Measurements from ENCODE around the gene MTHFSD.

MTHFSD gene

DNA sequence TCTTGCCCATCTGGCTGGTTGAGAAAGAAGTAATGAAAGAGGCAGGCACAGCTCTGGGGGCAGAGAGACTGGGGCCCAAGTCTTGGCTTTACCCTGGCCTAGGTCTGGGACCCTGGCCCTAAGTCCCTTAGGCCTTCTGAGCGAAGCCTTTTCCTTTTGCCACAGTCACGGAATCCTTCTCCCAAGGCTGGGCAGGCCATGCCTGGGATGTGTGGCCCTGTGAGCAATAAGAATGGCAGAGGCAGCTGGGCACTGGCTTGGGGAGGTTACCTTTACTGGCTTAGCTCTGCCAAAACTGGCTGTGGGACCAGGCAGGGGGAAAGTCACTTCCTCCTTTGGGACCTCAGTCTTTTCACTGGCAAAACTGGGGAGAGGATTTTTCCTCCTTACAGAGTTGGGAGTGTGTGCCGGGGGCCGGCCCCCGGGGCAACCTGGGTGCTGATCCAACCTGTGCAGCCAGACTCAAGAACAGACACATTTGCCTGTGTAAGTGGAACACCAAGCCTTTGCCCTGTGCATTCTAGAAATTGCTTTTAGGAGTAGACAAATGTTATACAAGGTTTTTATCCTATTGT is 31.8 kb downstream of the MTHFSD start:
- TF ChIP-seq, protein P1, sequence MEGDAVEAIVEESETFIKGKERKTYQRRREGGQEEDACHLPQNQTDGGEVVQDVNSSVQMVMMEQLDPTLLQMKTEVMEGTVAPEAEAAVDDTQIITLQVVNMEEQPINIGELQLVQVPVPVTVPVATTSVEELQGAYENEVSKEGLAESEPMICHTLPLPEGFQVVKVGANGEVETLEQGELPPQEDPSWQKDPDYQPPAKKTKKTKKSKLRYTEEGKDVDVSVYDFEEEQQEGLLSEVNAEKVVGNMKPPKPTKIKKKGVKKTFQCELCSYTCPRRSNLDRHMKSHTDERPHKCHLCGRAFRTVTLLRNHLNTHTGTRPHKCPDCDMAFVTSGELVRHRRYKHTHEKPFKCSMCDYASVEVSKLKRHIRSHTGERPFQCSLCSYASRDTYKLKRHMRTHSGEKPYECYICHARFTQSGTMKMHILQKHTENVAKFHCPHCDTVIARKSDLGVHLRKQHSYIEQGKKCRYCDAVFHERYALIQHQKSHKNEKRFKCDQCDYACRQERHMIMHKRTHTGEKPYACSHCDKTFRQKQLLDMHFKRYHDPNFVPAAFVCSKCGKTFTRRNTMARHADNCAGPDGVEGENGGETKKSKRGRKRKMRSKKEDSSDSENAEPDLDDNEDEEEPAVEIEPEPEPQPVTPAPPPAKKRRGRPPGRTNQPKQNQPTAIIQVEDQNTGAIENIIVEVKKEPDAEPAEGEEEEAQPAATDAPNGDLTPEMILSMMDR (IDR thresholded peaks at IDR 0.05; ENCODE audit: low read depth, low read length) = no peak
- peaks cover 2% of the 10 kb centered on the region for H3K27me3 ChIP-seq (ENCODE audit: insufficient read depth, low read depth, severe bottlenecking)
- no peak for DNase-seq
- no peak overlapping the region for H3K4me3 ChIP-seq (ENCODE audit: low read depth, low read length)
- no peaks in the 10 kb centered on the region for H3K36me3 ChIP-seq
- no peaks in the 10 kb centered on the region for H3K9me3 ChIP-seq (ENCODE audit: severe bottlenecking)
- no peak overlapping the region for H3K27ac ChIP-seq

GRCh38 chr16:86522634-86523033 is 32.4 kb downstream of the MTHFSD start:
- Histone ChIP-seq H3K27me3 (ENCODE audit: insufficient read depth, low read depth, severe bottlenecking) (peaks cover 7% of the 10 kb centered on the region), H3K36me3 (no peaks in the 10 kb centered on the region), H3K9me3 (ENCODE audit: severe bottlenecking) (no peaks in the 10 kb centered on the region), H3K4me3 (ENCODE audit: low read depth, low read length) (no peak overlapping the region), H3K27ac (no peak overlapping the region)
- TF ChIP-seq, protein P1 (IDR thresholded peaks at IDR 0.05; ENCODE audit: low read depth, low read length) = no peak
- DNase-seq = no peak

- Histone ChIP-seq H3K27me3 (ENCODE audit: insufficient read depth, low read depth, severe bottlenecking) (peaks cover 18% of the 10 kb centered on the region), H3K27ac (no peak overlapping the region), H3K4me3 (ENCODE audit: low read depth, low read length) (no peak overlapping the region), H3K36me3 (no peaks in the 10 kb centered on the region), H3K9me3 (ENCODE audit: severe bottlenecking) (no peaks in the 10 kb centered on the region)
- TF ChIP-seq, protein P1 (IDR thresholded peaks at IDR 0.05; ENCODE audit: low read depth, low read length) = no peak
- DNase-seq = no peak
Measured at GRCh38 chr16:86521236-86522197, 33.5 kb downstream of the MTHFSD start.

DNA sequence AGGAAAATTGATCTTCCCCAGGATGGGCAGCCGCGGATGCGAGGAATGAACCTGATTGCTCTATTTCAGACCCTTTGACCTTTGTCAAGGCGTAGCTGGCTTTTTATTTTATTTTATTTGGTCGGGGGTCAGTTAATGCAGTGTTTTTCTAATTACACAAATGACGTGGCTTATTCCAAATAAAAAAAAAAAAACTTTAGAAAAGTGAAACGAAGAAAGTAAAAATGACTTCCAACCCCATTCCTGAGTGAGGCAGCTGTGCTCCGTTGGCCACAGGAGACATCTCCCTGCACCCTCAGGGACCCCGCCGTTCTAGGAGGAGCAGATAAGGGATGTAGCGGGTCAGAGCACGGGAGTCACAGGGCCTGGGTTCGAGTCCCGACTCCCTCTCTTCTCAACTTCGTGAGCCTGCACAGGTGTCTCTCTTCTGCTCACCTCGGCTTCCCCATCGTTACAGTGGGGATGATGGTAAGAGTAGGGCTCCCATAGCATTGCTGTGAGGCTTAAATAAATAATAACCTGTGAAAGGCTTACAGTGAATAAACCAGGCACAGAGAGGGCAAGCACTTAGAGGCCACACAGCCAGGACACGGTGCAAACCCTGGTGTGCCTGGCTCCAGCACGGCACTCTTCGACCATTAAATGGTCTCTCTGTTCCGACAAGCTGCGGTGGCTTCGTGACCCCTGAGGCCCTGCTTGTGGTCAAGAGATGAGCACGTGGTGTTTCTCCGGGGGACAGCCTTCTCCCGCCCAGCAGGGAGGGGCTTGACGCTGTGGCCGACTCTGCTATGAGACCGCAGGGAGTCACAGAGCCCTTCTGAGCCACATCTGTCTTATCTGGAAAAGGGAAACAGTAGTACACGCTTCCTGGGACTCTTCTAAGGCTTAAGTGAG is 34.5 kb downstream of the MTHFSD start:
- H3K27ac ChIP-seq = no peak overlapping the region
- no peak overlapping the region for H3K4me3 ChIP-seq (ENCODE audit: low read depth, low read length)
- no peaks in the 10 kb centered on the region for H3K9me3 ChIP-seq (ENCODE audit: severe bottlenecking)
- no peak for DNase-seq
- no peaks in the 10 kb centered on the region for H3K36me3 ChIP-seq
- TF ChIP-seq, protein P1 (IDR thresholded peaks at IDR 0.05; ENCODE audit: low read depth, low read length) = no peak
- peaks cover 27% of the 10 kb centered on the region for H3K27me3 ChIP-seq (ENCODE audit: insufficient read depth, low read depth, severe bottlenecking)

GRCh38 chr16:86519649-86520316 is 35.3 kb downstream of the MTHFSD start:
- TF ChIP-seq, protein P1 (IDR thresholded peaks at IDR 0.05; ENCODE audit: low read depth, low read length) = peak; percentile 61
- no peak overlapping the region for H3K4me3 ChIP-seq (ENCODE audit: low read depth, low read length)
- H3K27ac ChIP-seq = no peak overlapping the region

More at GRCh38 chr16:86519649-86520316, 35.3 kb downstream of the MTHFSD start:
- H3K27me3 ChIP-seq (ENCODE audit: insufficient read depth, low read depth, severe bottlenecking) = peaks cover 35% of the 10 kb centered on the region
- H3K9me3 ChIP-seq (ENCODE audit: severe bottlenecking) = no peaks in the 10 kb centered on the region
- DNase-seq = peak; percentile 39
- H3K36me3 ChIP-seq = no peaks in the 10 kb centered on the region

Measured in WERI-Rb-1 (cell line).